HT-29 (cell line): ENCODE data around the gene ZRANB1. TPM values are rescaled to one million over a fixed set of nuclear protein-coding genes. Genes with fewer than 3 reads are reported as not detected.
"Not testable (repeated sequence)": the region's sequence is repeated elsewhere in the genome, so short reads cannot be mapped to it uniquely, and the experiment has no call there.

Experiments used
- DNase-seq: peaks from one replicate; pipeline ENCODE4 v3.0.0-alpha.2; 2015; ENCODE audit warnings: low spot score
- total RNA-seq: library from RNA; depleted of rRNA; stranded (reverse); fragments of >200 nt; shearing (Covaris generic); gene quantifications from 2 replicates; pipeline ENCODE4 v1.2.3, GENCODE V29; 2014; rRNA removed

Gene ZRANB1
- total RNA-seq = 7.1 and 8.1 TPM in 2 replicates

DNA sequence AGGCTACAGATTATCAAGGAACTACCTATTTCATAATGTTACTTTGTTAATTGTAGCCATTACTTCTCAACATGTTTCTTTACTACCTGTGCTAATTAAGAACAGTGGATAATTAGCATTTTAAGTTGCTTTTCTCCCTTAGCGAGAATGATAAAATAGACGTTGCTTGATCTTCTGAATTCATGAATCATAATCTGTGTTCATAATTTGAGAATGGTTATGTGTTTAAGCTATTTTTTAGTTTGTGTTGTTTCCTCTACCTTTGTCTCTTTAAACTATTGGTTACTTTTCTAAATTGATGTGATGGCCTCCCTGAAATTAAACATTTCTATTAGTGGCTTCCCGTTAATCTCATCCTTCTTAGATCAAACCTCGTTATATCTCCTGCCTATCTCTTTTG lies at the start of gene ZRANB1:
ZRANB1 (plus strand) TSS at position 301 of the 400 bp plus-strand sequence. CDS start 371 bp downstream, outside the sequence.
- DNase-seq = no peak

GRCh38 chr10:124892905-124893304 lies 49.0 kb upstream of the ZRANB1 start:
- DNase-seq = no peak

DNA sequence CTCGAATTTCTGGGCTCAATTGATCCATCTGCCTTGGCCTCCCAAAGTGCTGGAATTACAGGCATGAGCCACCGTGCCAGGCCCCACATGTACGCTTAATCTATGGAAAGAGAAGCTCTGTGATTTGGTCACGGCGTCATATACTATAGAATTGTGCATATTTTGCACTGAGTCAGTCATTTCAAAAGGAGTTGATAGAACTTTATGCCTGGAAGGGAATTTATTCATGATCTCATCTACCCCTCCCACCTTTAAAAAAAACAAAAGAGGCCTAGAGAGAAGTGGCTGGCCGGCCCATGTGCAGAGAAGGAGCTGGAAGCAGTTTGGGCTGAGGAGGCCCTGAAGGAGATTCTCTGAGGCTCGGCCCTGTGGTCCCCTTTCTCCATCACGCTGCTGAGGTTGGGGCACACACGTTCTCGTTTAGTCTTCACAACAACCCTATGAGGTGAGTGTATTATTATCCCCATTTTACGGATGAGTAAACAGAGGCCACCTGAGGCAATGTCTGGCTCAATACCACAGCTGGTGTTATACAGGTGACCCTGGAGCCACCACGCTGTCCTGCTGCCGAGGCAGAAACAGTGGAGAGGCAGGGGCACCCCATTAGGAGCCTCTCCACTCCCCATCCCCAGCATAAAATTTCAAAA lies 47.2 kb upstream of the ZRANB1 start:
- DNase-seq = no peak

DNA sequence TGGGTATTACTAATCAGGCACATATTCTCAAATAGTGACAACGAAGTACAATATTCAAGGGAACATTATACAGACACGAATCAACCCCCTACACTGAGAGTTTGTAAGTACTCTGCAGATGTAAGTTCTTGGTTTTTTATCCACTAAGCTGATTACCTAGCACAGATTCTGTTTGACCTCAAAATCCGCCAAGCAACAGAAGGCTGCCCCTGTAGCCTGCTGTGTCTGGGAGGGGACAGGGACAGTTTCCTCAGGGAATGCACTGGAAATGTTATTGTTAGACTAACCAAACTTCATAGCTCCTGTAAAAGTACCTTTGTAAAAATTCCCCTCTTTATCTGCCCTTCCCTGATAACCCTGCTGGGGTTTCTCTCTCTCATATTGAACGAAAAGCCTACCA lies 45.2 kb upstream of the ZRANB1 start:
- DNase-seq = no peak

GRCh38 chr10:124898471-124898870 lies 43.5 kb upstream of the ZRANB1 start:
- DNase-seq = peak; percentile 37

- DNase-seq = no peak
Measured at GRCh38 chr10:124899151-124899550, 42.8 kb upstream of the ZRANB1 start.

DNA sequence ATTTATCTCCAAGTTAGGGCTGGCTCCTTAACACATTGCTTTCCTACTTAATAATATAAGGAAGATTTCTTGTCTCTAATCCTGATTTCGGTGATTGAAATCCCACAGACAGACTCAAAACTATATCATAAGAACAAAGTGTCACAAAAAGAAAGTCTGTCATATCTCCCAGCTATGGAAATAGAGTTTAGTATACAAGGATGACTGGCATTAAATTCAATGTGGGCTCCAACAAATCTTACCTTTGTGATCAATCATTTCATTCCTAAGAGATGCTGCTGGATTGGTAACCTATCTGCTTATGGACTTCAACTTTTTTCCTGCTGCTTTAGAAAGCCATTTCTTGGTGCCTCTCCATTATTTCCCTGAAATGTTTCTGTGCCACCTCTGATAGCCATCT lies 39.5 kb upstream of the ZRANB1 start:
- no peak for DNase-seq

DNA sequence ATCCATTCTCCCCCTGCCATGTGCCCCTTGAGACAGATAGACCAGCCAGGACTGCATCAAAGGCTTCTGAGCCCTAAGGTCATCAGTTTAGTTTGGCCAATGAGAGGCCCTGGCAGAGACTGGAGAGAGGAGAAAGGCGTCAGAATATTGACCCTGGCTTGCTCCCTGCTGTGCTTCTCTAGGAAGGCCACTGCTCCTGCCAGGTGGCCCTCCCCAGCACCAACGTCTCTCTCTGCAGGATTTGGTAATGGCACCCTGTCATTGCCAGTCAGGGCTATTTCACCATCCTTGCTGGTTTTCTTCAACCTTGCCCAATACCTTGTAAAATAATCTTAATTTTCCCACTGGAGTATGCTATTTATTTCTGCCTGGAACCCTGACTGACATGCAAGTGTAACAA lies 38.8 kb upstream of the ZRANB1 start:
- DNase-seq = no peak

GRCh38 chr10:124904796-124905195 lies 37.1 kb upstream of the ZRANB1 start:
- DNase-seq = no peak

DNA sequence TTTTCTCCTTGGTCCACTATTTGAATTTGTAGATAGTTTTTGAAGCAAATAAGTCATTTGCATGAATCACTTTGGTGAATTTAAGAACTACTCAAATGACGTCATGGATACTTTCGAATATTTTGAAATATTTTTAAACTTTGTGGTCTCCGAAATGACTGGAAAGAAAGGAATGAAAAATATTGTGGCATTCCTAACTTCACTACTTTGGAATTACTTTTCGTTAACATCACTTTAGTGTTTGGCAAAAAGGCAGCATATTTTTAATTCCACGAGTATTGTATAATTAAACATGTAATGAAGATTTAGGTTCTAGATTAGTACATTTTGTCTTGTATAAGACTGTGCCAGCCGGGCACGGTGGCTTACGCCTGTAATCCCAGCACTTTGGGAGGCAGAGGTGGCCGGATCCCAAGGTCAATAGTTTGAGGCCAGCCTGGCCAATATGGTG lies 35.3 kb upstream of the ZRANB1 start:
- DNase-seq = no peak

GRCh38 chr10:124909563-124909962 lies 32.4 kb upstream of the ZRANB1 start:
- no peak for DNase-seq

GRCh38 chr10:124911124-124912067 lies 30.5 kb upstream of the ZRANB1 start:
- no peak for DNase-seq

DNA sequence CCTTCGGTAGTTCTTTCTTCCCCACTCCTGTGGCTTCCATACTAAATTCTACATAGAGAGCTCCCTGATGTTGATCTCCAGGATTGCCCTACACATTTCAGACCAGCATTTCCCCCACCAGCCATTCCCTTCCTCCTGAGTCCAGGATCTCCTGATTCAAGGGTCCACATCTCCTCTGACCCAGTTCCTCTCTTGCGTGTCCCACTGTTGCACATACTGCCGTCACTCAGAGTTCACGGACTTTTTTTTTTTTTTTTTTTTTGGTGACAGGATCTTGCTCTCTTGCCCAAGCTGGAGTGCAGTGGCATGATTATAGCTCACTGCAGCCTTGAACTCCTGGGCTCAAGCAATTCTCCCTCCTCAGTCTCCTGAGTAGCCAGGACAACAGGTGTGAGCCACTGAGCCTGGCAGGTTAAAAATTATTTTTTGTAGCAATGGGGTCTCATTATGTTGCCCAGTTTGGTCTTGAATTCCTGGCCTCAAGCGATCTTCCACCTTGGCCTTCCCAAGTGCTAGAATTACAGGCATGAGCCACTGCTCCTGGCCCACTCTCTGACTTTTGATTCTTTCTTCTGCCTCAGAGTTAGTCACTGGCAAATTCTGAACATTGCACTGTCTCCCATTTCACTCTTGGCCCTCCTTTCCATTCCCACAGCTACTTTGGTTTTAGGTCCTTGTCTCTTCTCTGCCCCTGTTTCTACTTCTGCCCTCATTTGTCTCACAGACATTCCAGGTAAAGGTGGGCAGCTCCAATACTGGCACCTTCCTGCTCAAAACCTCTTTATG lies 29.6 kb upstream of the ZRANB1 start:
- no peak for DNase-seq

GRCh38 chr10:124913167-124913566 lies 28.8 kb upstream of the ZRANB1 start:
- DNase-seq = no peak

DNA sequence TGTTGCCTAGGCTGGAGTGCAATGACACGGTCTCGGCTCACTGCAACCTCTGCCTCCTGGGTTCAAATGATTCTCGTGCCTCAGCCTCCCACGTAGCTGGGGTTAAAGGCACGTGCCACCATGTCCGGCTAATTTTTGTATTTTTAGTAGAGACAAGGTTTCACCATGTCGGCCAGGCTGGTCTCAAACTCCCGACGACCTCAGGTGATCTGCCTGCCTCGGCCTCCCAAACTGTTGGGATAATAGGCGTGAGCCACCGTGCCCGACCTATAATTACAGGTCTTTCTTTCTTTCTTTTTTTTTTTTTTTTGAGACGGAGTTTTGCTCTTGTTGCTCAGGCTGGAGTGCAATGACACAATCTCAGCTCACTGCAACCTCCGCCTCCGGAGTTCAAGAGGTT lies 27.5 kb upstream of the ZRANB1 start:
- DNase-seq = not testable (repeated sequence)

DNA sequence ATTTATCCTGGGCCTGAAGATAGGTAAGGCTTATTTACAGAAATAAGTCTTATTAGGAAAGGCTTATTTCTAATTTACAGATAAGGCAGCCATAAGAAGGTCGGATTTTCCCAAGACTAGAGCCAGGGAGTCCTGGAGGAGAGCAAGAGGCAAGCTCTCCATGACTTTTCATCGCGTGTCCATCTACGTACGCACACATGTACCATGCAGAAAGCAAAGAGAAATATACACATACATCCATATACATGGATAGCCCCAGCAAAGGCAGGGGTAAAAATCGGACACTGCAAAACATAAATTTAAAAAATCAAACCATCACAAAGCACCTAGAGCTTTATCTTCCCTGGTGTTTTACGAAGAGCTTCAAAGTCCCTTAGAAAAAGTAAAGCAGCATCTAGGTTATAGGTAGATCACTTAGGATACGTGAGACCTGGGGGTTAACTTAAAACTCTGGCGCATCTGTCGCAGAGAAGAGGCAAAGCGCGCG lies 25.8 kb upstream of the ZRANB1 start:
- no peak for DNase-seq

DNA sequence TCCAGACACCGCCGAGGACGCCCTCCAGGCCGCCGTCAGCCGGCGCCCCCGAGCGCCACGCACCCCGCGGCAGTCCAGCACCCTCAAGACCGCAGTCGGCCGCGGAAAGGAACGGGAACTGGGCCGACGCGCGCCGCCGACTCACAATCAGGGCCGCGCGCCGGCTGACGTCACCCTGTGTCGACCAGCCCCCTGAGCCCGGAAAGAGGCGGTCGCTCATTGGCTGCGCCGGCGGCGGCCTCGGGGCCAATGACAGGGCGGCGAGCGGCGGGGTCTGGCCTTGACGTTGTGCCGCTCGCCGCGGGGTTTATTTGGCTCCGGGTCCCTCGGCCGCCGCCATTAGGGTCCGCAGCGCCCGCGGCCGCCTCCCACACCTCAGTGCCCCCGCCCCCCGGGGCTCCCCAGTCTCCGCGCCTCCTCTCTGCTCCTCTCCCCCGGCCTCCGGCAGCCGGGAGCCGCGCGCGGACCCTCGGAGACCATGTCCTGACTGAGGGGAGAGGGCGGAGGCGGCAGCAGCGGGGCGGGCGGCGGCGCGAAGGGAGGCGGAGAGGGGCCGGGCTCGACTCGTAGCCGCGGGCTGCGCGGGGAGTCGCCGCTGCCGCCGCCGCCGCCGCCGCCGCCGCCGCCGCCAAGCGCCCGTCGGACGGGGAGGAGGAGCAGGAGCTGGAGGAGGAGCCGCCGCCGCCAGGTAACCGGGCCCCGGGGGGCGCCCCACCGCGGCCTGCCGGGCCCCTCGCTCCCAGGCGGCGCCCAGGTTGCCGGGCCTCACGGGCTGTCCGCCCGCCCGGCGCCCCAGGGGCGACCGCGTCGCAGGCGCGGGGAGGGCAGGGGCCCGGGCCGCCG lies 25.1 kb upstream of the ZRANB1 start:
- DNase-seq = peak; percentile 98

GRCh38 chr10:124917428-124918190 lies 24.3 kb upstream of the ZRANB1 start:
- DNase-seq = peak; percentile 48

DNA sequence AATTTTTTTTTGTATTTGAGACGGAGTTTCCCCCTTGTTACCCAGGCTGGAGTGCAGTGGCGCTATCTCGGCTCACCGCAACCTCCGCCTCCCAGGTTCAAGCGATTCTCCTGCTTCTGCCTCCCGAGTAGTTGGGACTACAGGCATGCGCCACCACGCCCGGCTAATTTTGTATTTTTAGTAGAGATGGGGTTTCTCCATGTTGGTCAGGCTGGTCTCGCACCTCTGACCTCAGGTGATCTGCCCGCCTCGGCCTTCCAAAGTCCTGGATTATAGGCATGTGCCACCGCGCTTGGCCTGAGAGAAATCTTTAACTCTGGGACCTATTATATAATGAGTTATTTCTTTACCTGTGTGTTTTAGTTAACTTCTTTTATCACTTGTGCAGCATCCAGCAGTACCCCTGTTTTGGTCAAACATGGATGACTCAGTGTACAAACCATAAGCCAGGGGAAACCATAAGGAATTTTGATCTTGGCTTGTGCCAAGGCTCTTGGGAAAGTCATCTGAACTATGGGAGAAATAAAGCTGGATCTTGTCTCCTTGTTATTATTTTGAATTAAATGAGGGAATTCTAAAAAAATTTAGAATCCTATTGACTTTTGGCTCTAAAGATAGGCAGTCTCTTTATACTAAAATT lies 23.6 kb upstream of the ZRANB1 start:
- peak; percentile 15 for DNase-seq

DNA sequence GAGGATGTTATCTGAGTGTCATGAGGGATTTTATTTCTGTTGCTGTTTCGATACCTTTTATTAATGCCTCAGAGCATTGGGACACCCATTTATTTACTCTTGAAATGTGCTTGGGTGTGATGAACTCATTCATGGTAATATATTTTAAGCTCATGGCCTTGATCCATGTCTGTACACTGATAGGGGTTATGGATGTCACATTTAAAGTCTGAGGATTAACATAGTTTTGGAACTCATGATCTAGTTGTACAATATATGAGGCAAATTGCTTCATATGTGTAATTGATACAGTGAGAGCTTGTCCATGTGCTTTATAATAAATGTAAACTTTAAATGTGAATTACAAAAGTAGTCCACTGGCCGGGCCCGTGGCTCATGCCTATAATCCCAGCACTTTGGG lies 23.0 kb upstream of the ZRANB1 start:
- DNase-seq = no peak
